ENCODE measurements around the gene KIF3B. TPM values are rescaled to one million over a fixed set of nuclear protein-coding genes. Genes with fewer than 3 reads are reported as not detected.
"Not testable (repeated sequence)": the region's sequence is repeated elsewhere in the genome, so short reads cannot be mapped to it uniquely, and the experiment has no call there.

Gene KIF3B
- total RNA-seq, 2 experiments from 2014 or later, result 36.2 to 36.5 TPM

DNA sequence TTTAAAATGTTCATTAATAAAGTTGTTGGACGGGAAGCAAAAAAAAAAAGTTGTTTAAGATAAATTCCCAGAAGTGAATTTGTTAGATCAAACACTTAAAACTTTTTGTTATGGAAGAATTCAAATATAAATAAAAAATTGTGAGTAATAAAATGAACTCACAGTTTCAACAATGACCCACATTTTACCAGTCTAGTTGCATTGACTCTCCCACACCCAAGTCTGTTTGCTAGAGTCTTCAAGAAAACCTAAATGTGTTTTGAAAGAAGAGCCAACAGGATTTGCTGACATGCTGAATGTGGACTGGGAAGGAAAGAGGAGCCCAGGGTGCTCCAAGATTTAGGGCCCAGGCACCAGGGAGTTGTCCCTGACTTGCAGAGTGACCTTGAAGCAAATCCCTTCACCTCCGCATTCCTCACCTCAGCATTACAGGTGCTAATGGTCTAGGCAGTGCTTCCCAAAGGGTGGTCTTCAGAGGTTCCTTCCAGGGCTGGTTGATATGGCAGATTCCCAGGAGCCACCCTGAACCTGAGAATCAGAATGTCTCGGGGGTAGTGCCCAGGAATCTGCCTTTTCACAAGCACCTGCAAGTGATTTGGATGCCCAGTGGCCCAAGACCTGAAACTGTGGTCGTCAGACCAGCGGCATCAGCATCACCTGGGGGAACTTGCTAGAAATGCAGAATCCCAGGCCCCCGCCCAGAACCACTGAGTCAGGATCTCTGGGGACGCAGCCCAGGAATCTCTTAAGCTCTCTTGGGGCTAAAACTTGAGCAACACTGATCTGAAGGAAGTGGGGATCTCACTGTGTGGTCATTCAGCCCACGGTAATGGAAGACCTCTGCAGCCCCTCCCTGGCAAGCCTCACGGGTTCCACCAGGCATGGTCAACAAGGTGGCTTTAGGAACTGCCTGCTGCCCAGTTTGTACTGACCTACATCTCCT is 38.7 kb upstream of the KIF3B start:
- Mint-ChIP-seq H3K9me3 (no peaks in the 10 kb centered on the region), H3K4me1 (peaks cover 23% of the 10 kb centered on the region), H3K27me3 (no peaks in the 10 kb centered on the region), H3K4me3 (no peak overlapping the region), H3K36me3 (peaks cover 26% of the 10 kb centered on the region), H3K27ac (peak overlapping the region; percentile 20)
- no peak for DNase-seq

DNA sequence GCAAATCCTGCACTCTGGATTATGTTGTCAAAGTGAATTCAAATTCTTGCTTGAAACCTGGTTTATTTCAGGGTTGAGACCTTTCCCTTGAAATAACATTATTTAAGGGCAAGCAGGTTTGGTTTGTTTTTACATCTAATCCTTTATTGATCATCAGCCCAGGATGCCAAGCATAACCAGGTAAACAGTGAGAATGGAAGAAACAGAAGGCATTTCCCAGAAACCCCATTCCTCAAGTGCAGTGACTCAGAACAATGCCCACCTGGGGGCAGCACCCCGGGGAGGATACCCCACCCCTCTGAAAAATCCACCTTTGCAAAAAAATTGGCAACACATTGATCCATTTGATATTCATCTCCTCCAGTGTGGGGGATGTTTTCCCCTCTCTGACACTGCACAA is 37.2 kb upstream of the KIF3B start:
- Mint-ChIP-seq H3K4me3 (no peak overlapping the region), H3K27ac (peak overlapping the region; percentile 68), H3K9me3 (no peaks in the 10 kb centered on the region), H3K27me3 (no peaks in the 10 kb centered on the region), H3K36me3 (peaks cover 15% of the 10 kb centered on the region), H3K4me1 (peaks cover 21% of the 10 kb centered on the region)
- DNase-seq, result no peak

DNA sequence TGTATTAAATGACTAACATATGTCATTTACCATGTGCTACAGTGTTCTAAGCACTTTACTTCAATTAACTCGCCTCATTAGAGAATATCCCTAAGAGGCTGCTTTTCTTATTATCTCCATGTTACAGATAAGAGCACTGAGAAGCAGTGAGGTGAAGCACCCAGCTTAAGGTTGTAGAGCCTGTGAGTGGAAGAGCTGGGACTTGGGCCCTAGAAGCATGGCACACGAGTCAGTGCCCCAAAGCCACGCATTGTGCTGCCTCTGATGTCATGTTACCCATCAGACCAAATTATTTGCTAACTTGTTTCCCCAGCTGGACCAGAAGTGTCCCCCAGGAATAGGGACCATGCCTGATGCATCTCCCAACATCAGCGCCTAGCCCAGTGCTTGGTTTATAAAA is 35.6 kb upstream of the KIF3B start:
- Mint-ChIP-seq H3K4me1 (peaks cover 20% of the 10 kb centered on the region), H3K9me3 (no peaks in the 10 kb centered on the region), H3K36me3 (peaks cover 7% of the 10 kb centered on the region), H3K27me3 (no peaks in the 10 kb centered on the region), H3K4me3 (no peak overlapping the region), H3K27ac (no peak overlapping the region)
- DNase-seq, result no peak

DNA sequence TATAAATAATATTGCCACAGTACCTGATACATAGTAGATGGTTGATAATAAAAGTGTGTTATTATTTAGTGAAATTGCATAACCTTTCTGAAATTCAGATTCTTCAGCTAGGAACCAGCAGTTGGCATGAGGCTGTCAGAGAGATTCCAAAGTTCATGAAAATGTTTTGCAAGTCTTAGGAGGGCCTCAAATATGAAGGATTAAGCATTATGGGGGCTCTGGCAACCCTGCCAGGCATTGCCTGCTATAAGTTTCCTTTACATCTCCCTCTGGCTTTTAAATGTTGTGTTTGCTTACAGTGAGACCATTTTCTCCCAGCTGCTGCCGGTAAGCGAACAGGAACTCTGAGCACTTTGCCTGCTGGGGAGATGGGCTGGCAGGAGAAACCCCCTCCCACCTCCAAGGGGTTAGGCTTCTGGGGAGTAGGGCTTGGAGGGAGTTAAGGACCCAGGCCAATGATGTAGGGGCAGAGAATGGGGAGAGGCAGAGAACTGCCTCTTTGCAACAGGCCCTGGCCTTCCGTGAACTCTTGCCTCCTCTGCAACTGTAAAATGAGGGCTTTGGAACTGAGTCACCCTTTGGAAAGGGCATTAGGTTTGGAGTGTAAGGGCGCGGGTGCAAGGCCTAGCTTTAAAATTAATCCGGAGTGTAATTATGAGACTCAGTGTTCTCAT is 33.2 kb upstream of the KIF3B start:
- Mint-ChIP-seq H3K27ac (peak overlapping the region; percentile 6), H3K27me3 (no peaks in the 10 kb centered on the region), H3K4me1 (peaks cover 25% of the 10 kb centered on the region), H3K9me3 (no peaks in the 10 kb centered on the region), H3K36me3 (no peaks in the 10 kb centered on the region), H3K4me3 (no peak overlapping the region)
- no peak for DNase-seq

DNA sequence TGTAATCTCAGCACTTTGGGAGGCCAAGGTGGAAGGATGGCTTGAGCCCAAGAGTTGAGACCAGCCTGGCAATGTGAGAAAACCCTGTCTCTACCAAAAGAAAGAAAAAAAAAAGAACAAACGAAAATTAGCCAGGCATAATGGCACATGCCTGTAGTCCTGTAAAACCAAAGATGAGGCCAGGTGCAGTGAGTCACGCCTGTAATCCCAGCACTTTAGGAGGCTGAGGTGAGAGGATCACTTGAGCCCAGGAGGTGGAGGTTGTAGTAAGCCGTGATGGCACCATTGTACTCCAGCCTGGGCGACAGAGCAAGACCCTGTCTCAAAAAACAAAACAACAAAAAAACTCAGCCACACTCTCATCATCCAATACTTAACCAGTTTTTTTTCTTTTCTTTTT is 32.5 kb upstream of the KIF3B start:
- Mint-ChIP-seq H3K36me3 (no peaks in the 10 kb centered on the region), H3K9me3 (no peaks in the 10 kb centered on the region), H3K4me1 (peaks cover 27% of the 10 kb centered on the region), H3K27me3 (no peaks in the 10 kb centered on the region), H3K4me3 (no peak overlapping the region), H3K27ac (peak overlapping the region; percentile 6)
- no peak for DNase-seq

DNA sequence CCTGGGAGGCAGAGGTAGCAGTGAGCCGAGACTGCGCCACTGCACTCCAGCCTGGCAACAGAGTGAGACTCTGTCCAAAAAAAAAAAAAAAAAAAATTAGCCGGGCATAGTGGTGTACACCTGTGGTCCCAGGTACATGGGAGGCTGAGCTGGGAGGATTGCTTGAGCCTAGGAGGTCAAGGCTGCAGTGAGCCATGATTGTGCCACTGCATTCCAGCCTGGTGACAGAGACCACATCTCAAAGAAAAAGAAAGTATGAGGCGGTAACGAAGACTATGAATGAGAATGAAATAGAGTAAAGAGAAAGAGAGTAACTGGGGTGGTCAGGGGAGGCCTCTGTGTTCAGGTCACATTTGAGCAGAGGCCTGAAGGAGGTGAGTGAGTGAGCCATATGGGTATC is 31.2 kb upstream of the KIF3B start:
- not testable (repeated sequence) for H3K27me3 Mint-ChIP-seq

DNA sequence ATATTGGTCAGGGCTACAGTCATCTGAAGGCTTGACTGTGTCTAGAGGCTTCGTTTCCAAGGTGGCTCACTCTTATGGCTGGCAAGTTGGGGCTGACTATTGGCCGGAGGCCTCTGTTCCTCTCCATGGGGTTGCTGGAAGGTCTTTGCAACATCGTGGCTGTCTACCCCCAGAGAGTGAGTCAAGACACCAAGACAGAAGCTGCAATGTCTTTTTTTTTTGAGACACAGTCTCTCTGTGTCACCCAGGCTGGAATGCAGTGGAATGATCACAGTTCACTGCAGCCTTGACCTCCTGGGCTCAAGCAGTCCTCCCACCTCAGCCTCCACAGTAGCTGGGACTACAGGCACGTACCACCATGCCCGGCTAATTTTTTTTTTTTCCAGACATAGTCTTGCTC is 29.4 kb upstream of the KIF3B start:
- no peak for DNase-seq
- Mint-ChIP-seq H3K9me3 (peaks cover 11% of the 10 kb centered on the region), H3K4me3 (no peak overlapping the region), H3K27ac (peak overlapping the region; percentile 91), H3K27me3 (no peaks in the 10 kb centered on the region), H3K36me3 (peaks cover 14% of the 10 kb centered on the region), H3K4me1 (peaks cover 36% of the 10 kb centered on the region)

More for the DNA sequence above, 31.2 kb upstream of the KIF3B start:
- DNase-seq, H3K9me3 Mint-ChIP-seq, H3K4me3 Mint-ChIP-seq, H3K36me3 Mint-ChIP-seq, H3K27ac Mint-ChIP-seq: not testable (repeated sequence)
- peaks cover 21% of the 10 kb centered on the region for H3K4me1 Mint-ChIP-seq

DNA sequence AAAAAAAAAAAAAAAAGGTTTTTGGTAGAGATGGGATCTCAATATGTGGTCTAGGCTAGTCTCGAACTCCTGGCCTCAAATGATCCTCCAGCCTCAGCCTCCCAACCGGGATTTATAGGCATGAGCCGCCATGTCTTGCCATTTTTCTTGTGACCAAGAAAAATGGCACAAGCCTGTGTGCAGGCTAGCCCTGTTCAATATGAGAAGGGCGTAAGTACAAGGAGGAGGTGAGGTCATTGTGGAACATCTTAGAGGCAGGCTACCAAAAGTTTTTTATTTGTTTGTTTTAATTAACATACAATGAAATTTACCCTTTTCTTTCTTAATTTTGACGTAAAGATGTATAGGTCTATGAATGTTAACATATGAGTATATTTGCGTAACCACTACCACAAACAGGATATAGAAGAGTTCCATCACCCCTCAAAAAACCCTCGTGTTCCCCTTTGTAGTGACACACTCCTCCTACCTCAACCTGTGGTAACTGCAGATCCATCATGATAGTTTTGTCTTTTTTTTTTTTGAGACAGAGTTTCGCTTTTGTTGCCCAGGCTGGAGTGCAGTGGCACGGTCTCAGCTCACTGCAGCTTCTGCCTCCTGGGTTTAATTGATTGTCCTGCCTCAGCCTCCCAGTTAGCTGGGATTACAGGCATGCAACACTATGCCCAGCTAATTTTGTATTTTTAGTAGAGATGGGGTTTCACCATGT is 28.3 kb upstream of the KIF3B start:
- DNase-seq, result peak; percentile 47
- H3K9me3 Mint-ChIP-seq, result peaks cover 18% of the 10 kb centered on the region
- H3K4me1 Mint-ChIP-seq, result peaks cover 43% of the 10 kb centered on the region
- H3K36me3 Mint-ChIP-seq, result peaks cover 21% of the 10 kb centered on the region
- no peaks in the 10 kb centered on the region for H3K27me3 Mint-ChIP-seq
- no peak overlapping the region for H3K4me3 Mint-ChIP-seq
- H3K27ac Mint-ChIP-seq, result peak overlapping the region; percentile 91

DNA sequence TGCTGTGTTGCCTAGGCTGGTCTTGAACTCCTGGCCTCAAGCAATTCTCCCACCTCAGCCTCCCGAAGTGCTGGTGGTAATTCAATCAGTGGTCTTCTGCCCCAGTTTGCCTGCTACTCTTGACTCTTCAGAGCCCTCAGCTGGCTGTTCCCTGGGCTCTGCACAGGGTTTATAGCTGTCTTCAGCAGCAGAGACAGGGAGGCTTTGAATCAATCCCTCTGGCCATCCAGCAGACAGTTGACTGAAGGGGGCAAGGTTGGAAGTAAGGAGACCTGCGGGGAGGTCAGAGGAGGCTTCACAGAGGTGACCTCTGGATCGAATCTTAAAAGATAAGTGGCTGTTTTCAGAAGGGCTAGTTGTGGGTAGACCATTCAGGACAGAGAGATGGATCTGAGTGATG is 26.0 kb upstream of the KIF3B start:
- Mint-ChIP-seq H3K36me3 (peaks cover 21% of the 10 kb centered on the region), H3K27ac (peak overlapping the region; percentile 97), H3K4me1 (peaks cover 55% of the 10 kb centered on the region), H3K4me3 (peak overlapping the region; percentile 62), H3K27me3 (no peaks in the 10 kb centered on the region), H3K9me3 (peaks cover 18% of the 10 kb centered on the region)
- DNase-seq, result no peak

DNA sequence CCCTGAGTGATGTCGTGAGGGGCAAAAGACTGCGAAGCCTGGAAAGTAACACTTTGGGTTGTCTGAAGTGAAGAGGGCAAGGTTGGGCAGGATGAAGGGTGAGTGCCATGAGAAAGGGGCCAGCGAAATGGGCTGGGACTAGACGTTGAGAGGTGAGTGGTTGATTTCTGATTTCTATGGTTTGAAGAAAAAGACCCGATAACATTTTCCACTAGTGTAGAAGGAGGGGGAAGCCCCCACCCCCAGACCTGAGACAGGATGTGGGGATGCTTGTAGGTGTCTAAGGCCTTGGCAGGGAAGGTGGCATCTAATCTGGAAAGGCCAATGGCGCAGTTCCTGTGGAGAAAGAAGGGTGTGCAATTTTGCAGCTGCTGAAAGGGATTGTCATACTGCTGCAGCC is 25.3 kb upstream of the KIF3B start:
- peaks cover 21% of the 10 kb centered on the region for H3K36me3 Mint-ChIP-seq
- H3K27ac Mint-ChIP-seq, result peak overlapping the region; percentile 97
- peaks cover 18% of the 10 kb centered on the region for H3K9me3 Mint-ChIP-seq
- H3K27me3 Mint-ChIP-seq, result no peaks in the 10 kb centered on the region
- peak overlapping the region; percentile 62 for H3K4me3 Mint-ChIP-seq
- DNase-seq, result peak; percentile 88
- H3K4me1 Mint-ChIP-seq, result peaks cover 62% of the 10 kb centered on the region

DNA sequence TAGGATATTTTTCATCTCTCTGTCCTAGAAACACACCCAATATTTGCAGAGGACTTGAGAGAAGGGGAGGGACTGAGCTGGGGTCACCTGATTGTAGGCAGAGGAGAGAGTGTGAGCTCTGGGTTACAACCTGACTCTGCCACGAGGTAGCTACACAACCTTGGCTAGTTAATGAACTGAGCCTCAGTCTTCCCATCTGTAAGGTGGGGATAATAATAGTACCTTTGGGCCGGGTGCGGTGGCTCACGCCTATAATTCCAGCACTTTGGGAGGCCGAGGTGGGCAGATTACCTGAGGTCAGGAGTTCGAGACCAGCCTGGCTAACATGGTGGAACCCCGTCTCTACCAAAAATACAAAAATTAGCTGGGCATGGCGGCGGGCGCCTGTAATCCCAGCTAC is 16.5 kb upstream of the KIF3B start:
- H3K27me3 Mint-ChIP-seq, H3K9me3 Mint-ChIP-seq, H3K4me3 Mint-ChIP-seq, DNase-seq, H3K27ac Mint-ChIP-seq, H3K36me3 Mint-ChIP-seq: not testable (repeated sequence)
- peaks cover 15% of the 10 kb centered on the region for H3K4me1 Mint-ChIP-seq

DNA sequence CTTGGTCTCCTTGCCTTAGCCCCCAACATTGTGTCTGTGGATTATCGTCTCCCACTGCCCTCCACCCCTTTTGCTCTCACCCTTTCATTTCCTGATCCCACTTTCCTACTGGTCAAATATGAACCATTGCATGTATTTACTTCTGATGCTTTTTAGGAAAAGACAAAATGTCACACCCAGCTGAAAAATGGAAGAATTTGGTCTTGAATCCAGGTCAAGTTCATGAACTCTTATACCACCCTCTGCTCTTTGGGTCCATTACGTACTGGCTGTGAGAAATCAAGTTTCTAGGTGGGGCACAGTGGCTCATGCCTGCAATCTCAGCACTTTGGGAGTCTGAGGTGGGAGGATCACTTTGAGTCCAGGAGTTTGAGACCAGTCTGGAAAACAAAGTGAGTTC is 15.8 kb upstream of the KIF3B start:
- Mint-ChIP-seq H3K27me3 (no peaks in the 10 kb centered on the region), H3K36me3 (no peaks in the 10 kb centered on the region), H3K27ac (no peak overlapping the region), H3K4me3 (no peak overlapping the region), H3K4me1 (peaks cover 8% of the 10 kb centered on the region), H3K9me3 (no peaks in the 10 kb centered on the region)
- DNase-seq, result no peak

DNA sequence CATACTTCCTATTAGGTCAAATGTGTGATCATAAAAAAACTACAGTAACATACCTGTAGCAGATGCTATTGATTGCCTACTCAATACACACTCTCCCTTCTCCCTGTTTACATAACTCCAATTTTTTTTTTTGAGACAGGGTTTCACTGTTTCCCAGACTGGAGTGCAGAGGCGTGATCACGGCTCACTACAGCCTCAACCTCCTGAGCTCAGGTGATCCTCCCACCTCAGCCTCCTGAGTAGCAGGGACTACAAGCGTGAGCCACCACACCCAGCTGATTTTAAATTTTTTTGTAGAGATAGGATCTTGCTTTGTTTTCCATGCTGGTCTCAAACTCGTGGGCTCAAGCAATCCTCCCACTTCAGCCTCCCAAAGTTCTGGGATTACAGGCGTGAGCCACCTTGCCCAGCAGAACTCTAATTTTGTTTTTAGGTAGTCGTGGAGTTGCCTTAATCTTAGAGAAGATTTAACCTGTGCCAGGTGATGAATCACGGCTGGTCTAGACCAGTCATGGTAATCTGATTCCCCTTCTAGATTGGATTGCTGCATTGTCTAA is 14.0 kb upstream of the KIF3B start:
- Mint-ChIP-seq H3K4me3 (no peak overlapping the region), H3K4me1 (no peaks in the 10 kb centered on the region), H3K27ac (no peak overlapping the region), H3K36me3 (no peaks in the 10 kb centered on the region), H3K27me3 (no peaks in the 10 kb centered on the region), H3K9me3 (no peaks in the 10 kb centered on the region)
- DNase-seq, result no peak

DNA sequence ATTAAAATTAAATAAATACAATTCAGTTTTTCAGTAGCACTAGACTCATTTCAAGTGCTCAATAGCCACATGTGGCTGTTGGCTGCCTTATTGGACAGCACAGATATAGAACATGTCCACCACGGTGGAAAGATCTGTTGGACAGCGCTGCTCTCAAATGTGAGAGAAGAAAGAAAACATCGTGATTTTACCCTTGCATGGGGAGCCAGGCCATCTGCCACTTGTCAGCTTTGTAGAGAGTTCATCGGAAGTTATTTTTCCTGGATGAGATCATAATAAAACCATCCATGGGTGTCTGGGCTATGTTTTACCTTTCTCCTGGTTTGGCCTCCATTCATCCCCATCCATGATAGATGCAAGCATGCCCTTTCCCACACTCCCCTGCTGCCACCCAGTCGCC is 5.8 kb upstream of the KIF3B start:
- H3K4me3 Mint-ChIP-seq, result no peak overlapping the region
- H3K9me3 Mint-ChIP-seq, result peaks cover 4% of the 10 kb centered on the region
- H3K36me3 Mint-ChIP-seq, result peaks cover 5% of the 10 kb centered on the region
- peaks cover 11% of the 10 kb centered on the region for H3K4me1 Mint-ChIP-seq
- DNase-seq, result no peak
- H3K27me3 Mint-ChIP-seq, result no peaks in the 10 kb centered on the region
- H3K27ac Mint-ChIP-seq, result no peak overlapping the region

DNA sequence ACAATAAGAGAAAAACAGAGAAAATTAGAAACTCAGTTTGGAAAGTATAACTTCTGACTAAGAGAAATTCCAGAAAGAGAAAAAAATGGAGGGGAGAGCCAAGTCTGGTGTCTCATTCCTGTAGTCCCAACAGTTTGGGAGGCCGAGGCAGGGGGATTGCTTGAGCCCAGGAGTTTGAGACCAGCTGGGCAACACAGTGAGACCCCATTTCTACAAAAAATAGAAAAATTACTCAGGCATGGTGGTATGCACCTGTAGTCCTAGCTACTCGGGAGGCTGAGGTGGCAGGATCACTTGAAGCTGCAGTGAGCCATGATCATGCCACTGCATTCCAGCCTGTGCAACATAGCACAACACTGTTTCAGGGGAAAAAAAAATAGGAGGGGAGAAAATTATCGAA is 3.1 kb upstream of the KIF3B start:
- Mint-ChIP-seq H3K9me3 (peaks cover 4% of the 10 kb centered on the region), H3K36me3 (peaks cover 5% of the 10 kb centered on the region), H3K27me3 (no peaks in the 10 kb centered on the region), H3K4me1 (peaks cover 25% of the 10 kb centered on the region), H3K27ac (no peak overlapping the region), H3K4me3 (no peak overlapping the region)
- DNase-seq, result no peak
